ENCODE results near the gene SALL3.

The SALL3 gene

DNA sequence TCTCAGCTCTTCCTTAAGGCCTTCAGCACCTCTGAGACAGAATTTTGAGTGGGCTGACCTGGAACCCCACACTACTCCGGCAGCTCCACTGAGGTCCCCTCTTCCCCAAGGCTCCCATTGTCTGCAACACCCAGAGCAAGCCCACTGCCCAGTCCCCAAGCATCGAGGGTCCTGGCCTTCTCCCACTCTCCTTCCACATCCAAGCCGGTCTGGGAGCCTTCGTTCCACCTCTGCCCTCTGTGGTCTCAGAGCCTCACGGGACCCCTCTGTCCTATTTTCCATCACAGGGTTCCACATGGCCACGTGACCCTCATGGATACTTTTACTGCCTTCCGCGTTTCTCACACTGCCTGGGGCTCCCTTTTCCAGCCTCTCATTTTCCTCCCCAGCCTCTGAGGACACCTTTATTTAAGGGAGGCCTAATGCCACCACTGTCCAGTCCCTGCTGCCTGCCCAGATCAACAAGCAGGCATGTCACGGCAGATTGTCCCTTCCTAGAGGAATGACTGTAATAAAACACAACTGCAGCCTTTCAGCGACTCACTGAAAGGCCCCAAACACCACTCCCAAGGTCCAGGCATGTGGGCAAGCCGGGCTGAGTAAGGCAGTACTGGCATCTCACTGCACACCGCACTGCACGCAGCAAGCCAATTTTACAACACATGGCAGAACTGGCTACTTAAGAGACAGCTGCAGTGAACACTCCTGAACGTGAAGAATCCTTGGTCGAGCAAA lies 7.9 kb upstream of the SALL3 start:
- Histone ChIP-seq H3K4me3 (ENCODE audit: low read depth, low read length) (no peak overlapping the region), H3K27ac (ENCODE audit: extremely low read depth, low read depth, low read length) (no peak overlapping the region), H3K36me3 (ENCODE audit: control insufficient read depth in 2 of 2, insufficient read depth in 1 of 2, low read length in 2 of 2) (no peaks in the 10 kb centered on the region), H3K9me3 (ENCODE audit: control insufficient read depth, insufficient read depth, low read depth, low read length) (no peaks in the 10 kb centered on the region), H3K4me1 (ENCODE audit: control insufficient read depth, insufficient read depth, low read length) (no peaks in the 10 kb centered on the region)
- ChIA-PET POLR2A (no interaction called here), CTCF (interaction anchor here (0.6 kb wide), 1 partner anchor 763 kb away, joined by 3 read pairs; no protein-coding TSS in a partner anchor)
- TF ChIP-seq ZBTB20 (tag by site-specific recombination; IDR thresholded peaks at IDR 0.05) (no peak), ZNF548 (tag by site-specific recombination; IDR thresholded peaks at IDR 0.05) (no peak), ZNF16 (tag by site-specific recombination; IDR thresholded peaks at IDR 0.05; ENCODE audit: low read depth) (no peak), ZNF138 (tag by site-specific recombination; IDR thresholded peaks at IDR 0.05; ENCODE audit: borderline replicate concordance) (no peak), ZNF184 (tag by site-specific recombination; IDR thresholded peaks at IDR 0.05) (no peak), ZFHX2 (tag by site-specific recombination; conservative IDR thresholded peaks at IDR 0.05) (no peak), ZNF211 (tag by site-specific recombination; IDR thresholded peaks at IDR 0.05; ENCODE audit: low read depth) (no peak), KLF8 (tag by site-specific recombination; IDR thresholded peaks at IDR 0.05) (no peak), ZNF114 (tag by site-specific recombination; IDR thresholded peaks at IDR 0.05) (no peak), ZNF549 (tag by site-specific recombination; IDR thresholded peaks at IDR 0.05) (no peak), GLI4 (tag by site-specific recombination; IDR thresholded peaks at IDR 0.05) (no peak), ZNF664 (tag by site-specific recombination; IDR thresholded peaks at IDR 0.05) (no peak), ZNF175 (tag by site-specific recombination; IDR thresholded peaks at IDR 0.05) (no peak), ZNF394 (tag by site-specific recombination; IDR thresholded peaks at IDR 0.05; ENCODE audit: borderline replicate concordance) (no peak), ZNF354C (tag by site-specific recombination; IDR thresholded peaks at IDR 0.05; ENCODE audit: borderline replicate concordance, low read depth) (no peak), ZNF341 (tag by site-specific recombination; IDR thresholded peaks at IDR 0.05; ENCODE audit: low read depth) (no peak), ZNF426 (tag by site-specific recombination; IDR thresholded peaks at IDR 0.05) (no peak), MZF1 (tag by site-specific recombination; IDR thresholded peaks at IDR 0.05; ENCODE audit: borderline replicate concordance) (no peak)
- TF ChIP-seq, protein P1, sequence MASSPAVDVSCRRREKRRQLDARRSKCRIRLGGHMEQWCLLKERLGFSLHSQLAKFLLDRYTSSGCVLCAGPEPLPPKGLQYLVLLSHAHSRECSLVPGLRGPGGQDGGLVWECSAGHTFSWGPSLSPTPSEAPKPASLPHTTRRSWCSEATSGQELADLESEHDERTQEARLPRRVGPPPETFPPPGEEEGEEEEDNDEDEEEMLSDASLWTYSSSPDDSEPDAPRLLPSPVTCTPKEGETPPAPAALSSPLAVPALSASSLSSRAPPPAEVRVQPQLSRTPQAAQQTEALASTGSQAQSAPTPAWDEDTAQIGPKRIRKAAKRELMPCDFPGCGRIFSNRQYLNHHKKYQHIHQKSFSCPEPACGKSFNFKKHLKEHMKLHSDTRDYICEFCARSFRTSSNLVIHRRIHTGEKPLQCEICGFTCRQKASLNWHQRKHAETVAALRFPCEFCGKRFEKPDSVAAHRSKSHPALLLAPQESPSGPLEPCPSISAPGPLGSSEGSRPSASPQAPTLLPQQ (tag by site-specific recombination; IDR thresholded peaks at IDR 0.05) = no peak
- TF ChIP-seq, protein P2, sequence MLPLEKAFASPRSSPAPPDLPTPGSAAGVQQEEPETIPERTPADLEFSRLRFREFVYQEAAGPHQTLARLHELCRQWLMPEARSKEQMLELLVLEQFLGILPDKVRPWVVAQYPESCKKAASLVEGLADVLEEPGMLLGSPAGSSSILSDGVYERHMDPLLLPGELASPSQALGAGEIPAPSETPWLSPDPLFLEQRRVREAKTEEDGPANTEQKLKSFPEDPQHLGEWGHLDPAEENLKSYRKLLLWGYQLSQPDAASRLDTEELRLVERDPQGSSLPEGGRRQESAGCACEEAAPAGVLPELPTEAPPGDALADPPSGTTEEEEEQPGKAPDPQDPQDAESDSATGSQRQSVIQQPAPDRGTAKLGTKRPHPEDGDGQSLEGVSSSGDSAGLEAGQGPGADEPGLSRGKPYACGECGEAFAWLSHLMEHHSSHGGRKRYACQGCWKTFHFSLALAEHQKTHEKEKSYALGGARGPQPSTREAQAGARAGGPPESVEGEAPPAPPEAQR (tag by site-specific recombination; IDR thresholded peaks at IDR 0.05) = no peak

DNA sequence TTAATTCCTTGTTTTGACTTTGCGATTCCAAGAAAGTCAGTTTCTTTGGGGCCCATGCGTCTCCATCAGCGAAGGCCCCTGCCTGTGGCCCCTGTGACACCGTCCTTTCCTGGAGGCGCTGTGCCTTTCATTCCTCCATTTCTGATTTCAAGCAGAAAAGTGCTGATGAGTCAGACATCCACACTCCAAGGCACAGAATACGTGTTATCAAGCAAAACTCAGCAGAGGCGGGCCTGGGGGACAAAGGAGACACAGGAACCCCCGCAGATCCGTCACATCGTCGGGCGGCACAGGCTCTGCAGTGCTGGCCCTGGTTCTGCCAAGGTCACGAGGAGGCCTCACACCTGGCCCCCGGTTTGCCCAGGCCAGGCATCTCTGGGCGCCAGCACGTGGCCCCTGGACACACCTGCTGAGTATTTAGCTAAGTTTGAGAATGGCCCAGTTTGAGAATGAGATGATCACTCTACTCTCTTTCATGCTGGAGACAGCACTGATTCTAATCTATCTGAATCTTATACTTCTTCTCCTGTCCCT lies 7.2 kb upstream of the SALL3 start:
- ChIA-PET CTCF (no interaction called here), POLR2A (no interaction called here)
- H3K4me1 ChIP-seq (ENCODE audit: control insufficient read depth, insufficient read depth, low read length) = no peaks in the 10 kb centered on the region
- TF ChIP-seq ZNF510 (tag by site-specific recombination; IDR thresholded peaks at IDR 0.05; ENCODE audit: insufficient replicate concordance) = no peak
- TF ChIP-seq SP7 (tag by site-specific recombination; IDR thresholded peaks at IDR 0.05) = no peak
- TF ChIP-seq ZNF621 (tag by site-specific recombination; IDR thresholded peaks at IDR 0.05) = no peak
- no peak for TF ChIP-seq HOXC10 (CRISPR knock-in tag; IDR thresholded peaks at IDR 0.05)
- no peak for TF ChIP-seq ZNF146 (tag by site-specific recombination; IDR thresholded peaks at IDR 0.05)
- no peak for TF ChIP-seq ZSCAN30 (tag by site-specific recombination; IDR thresholded peaks at IDR 0.05)
- TF ChIP-seq ZNF404 (tag by site-specific recombination; IDR thresholded peaks at IDR 0.05) = no peak
- TF ChIP-seq, protein P3, sequence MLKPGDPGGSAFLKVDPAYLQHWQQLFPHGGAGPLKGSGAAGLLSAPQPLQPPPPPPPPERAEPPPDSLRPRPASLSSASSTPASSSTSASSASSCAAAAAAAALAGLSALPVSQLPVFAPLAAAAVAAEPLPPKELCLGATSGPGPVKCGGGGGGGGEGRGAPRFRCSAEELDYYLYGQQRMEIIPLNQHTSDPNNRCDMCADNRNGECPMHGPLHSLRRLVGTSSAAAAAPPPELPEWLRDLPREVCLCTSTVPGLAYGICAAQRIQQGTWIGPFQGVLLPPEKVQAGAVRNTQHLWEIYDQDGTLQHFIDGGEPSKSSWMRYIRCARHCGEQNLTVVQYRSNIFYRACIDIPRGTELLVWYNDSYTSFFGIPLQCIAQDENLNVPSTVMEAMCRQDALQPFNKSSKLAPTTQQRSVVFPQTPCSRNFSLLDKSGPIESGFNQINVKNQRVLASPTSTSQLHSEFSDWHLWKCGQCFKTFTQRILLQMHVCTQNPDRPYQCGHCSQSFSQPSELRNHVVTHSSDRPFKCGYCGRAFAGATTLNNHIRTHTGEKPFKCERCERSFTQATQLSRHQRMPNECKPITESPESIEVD (tag by site-specific recombination; IDR thresholded peaks at IDR 0.05) = no peak
- no peak for TF ChIP-seq KLF9 (tag by site-specific recombination; IDR thresholded peaks at IDR 0.05; ENCODE audit: low read depth)
- TF ChIP-seq ZFP37 (tag by site-specific recombination; IDR thresholded peaks at IDR 0.05) = no peak
- TF ChIP-seq ZNF837 (tag by site-specific recombination; IDR thresholded peaks at IDR 0.05) = no peak
- TF ChIP-seq ZNF175 (tag by site-specific recombination; IDR thresholded peaks at IDR 0.05) = no peak
- H3K9me3 ChIP-seq (ENCODE audit: control insufficient read depth, insufficient read depth, low read depth, low read length) = no peaks in the 10 kb centered on the region
- H3K27ac ChIP-seq (ENCODE audit: extremely low read depth, low read depth, low read length) = no peak overlapping the region
- no peaks in the 10 kb centered on the region for H3K36me3 ChIP-seq (ENCODE audit: control insufficient read depth in 2 of 2, insufficient read depth in 1 of 2, low read length in 2 of 2)
- H3K4me3 ChIP-seq (ENCODE audit: low read depth, low read length) = no peak overlapping the region
